B cell (primary cell): Measurements from ENCODE around the gene SEC61A1. TPM values are rescaled to one million over a fixed set of nuclear protein-coding genes. Genes with fewer than 3 reads are reported as not detected.

Experiments
- ATAC-seq: fragments of 200-7000 bp; cut with Tn5 transposase; one replicate; pipeline ENCODE4 v1.10.0; 2021; ENCODE audit warnings: low read depth, mild to moderate bottlenecking, moderate number of reproducible peaks, moderate library complexity
- CTCF ChIA-PET: fragments of 350-600 bp; sonication (Branson Sonifier 250); formaldehyde crosslinking; loops from one replicate; lab custom pipeline; 2021; ENCODE audit warnings: antibody characterized with exemption, inconsistent platforms; lab: Charles Lee
- POLR2A ChIA-PET: fragments of 350-600 bp; sonication (Branson Sonifier 250); formaldehyde crosslinking; loops from one replicate; lab custom pipeline; 2021; ENCODE audit warnings: antibody characterized with exemption; lab: Charles Lee
- DNase-seq: peaks from one replicate; pipeline ENCODE4 v3.0.0; 2013
- H2AFZ ChIP-seq: 2 replicates; pipeline ENCODE4 v1.6.1; 2012; ENCODE audit warnings: mild to moderate bottlenecking, low read depth, low read length; ENCODE audit not compliant: insufficient read depth, poor library complexity, severe bottlenecking
- H3K27ac ChIP-seq, 2 donors: 1 replicate in 1 of 2; 2 replicates in 1 of 2; pipeline ENCODE4 v1.5.1; 2012 to 2013; ENCODE audit warnings: low read length in 2 of 2, mild to moderate bottlenecking in 2 of 2, moderate library complexity in 1 of 2
- H3K27me3 ChIP-seq, 4 experiments: fragments of 200-600 bp in 1 of 4; sonication (generic) in 1 of 4; replicated peaks in 1 of 4; 1 replicate in 2 of 4; 2 replicates in 2 of 4; pipeline versions ENCODE4 v1.6.1 to v1.7.0; 2013 to 2016; ENCODE audit warnings: low read length in 3 of 4, mild to moderate bottlenecking in 2 of 4, mixed read lengths in 1 of 4, moderate library complexity in 1 of 4; ENCODE audit not compliant: insufficient read depth in 4 of 4, control insufficient read depth in 3 of 4; ENCODE audit errors: control extremely low read depth in 1 of 4
- H3K36me3 ChIP-seq, 2 experiments: replicated peaks in 1 of 2; 1 replicate in 1 of 2; 2 replicates in 1 of 2; pipeline versions ENCODE4 v1.6.1 to v1.7.1; 2013; ENCODE audit warnings: low read length in 1 of 2; ENCODE audit not compliant: insufficient read depth in 2 of 2, control insufficient read depth in 1 of 2; ENCODE audit errors: control extremely low read depth in 1 of 2, extremely low read depth in 1 of 2
- H3K4me1 ChIP-seq, 2 donors: fragments of 200-600 bp in 1 of 2; sonication (generic) in 1 of 2; 1 replicate in 1 of 2; 2 replicates in 1 of 2; pipeline versions ENCODE4 v1.5.1 to v1.6.1; 2013 to 2017; ENCODE audit warnings: low read length in 2 of 2; ENCODE audit not compliant: control insufficient read depth in 2 of 2, insufficient read depth in 2 of 2
- H3K4me2 ChIP-seq: replicated peaks from 2 replicates; pipeline ENCODE3; 2012; ENCODE audit warnings: mild to moderate bottlenecking, low read depth, low read length; ENCODE audit not compliant: poor library complexity, severe bottlenecking
- H3K4me3 ChIP-seq, 5 experiments: fragments of 200-600 bp in 1 of 5; sonication (generic) in 1 of 5; 1 replicate in 3 of 5; 2 replicates in 2 of 5; pipeline versions ENCODE4 v1.5.1 to v1.7.0; 2011 to 2016; ENCODE audit warnings: low read length in 4 of 5, mild to moderate bottlenecking in 4 of 5, low read depth in 2 of 5, control low read depth in 1 of 5, moderate library complexity in 1 of 5; ENCODE audit not compliant: insufficient read depth in 1 of 5; ENCODE audit errors: control extremely low read depth in 1 of 5, extremely low read depth in 1 of 5
- H3K79me2 ChIP-seq: fragments of 200-600 bp; sonication (generic); one replicate; pipeline ENCODE4 v1.6.0; 2016; ENCODE audit warnings: low read length; ENCODE audit not compliant: control insufficient read depth, insufficient read depth
- H3K9ac ChIP-seq: fragments of 200-600 bp; sonication (generic); 2 replicates; pipeline ENCODE4 v1.6.1; 2017; ENCODE audit warnings: mild to moderate bottlenecking, low read length, moderate library complexity
- H3K9me3 ChIP-seq, 3 donors: one replicate each; pipeline versions ENCODE4 v1.6.1 to v1.7.1; 2013; ENCODE audit warnings: low read length in 2 of 3; ENCODE audit not compliant: control insufficient read depth in 2 of 3, insufficient read depth in 1 of 3; ENCODE audit errors: control extremely low read depth in 1 of 3
- H4K20me1 ChIP-seq: 2 replicates; pipeline ENCODE4 v1.6.0; 2012; ENCODE audit warnings: mild to moderate bottlenecking, low read length; ENCODE audit not compliant: insufficient read depth, control insufficient read depth, poor library complexity, severe bottlenecking
- H3K27ac Mint-ChIP-seq: one replicate; pipeline ENCODE4 v1.8.0; 2021; ENCODE audit warnings: mixed read lengths
- H3K27me3 Mint-ChIP-seq: one replicate; pipeline ENCODE4 v1.8.0; 2021; ENCODE audit warnings: mixed read lengths
- H3K4me1 Mint-ChIP-seq: one replicate; pipeline ENCODE4 v1.8.0; 2021; ENCODE audit warnings: mixed read lengths
- H3K4me3 Mint-ChIP-seq: one replicate; pipeline ENCODE4 v1.8.0; 2021; ENCODE audit warnings: mixed read lengths
- H3K9me3 Mint-ChIP-seq: one replicate; pipeline ENCODE4 v1.8.0; 2022; ENCODE audit warnings: mixed read lengths; ENCODE audit not compliant: insufficient read depth
- EZH2 ChIP-seq: IDR thresholded peaks from 2 replicates; pipeline ENCODE4 v1.6.1; 2012; ENCODE audit warnings: borderline replicate concordance, low read depth, mild to moderate bottlenecking, moderate library complexity, low read length; ENCODE audit not compliant: insufficient read depth, poor library complexity, severe bottlenecking
- WGBS: methylation state at CpG from one replicate; pipeline ENCODE4 v1.1.5; 2013; ENCODE audit warnings: missing lambda C conversion rate; ENCODE audit not compliant: insufficient coverage; 5-methylcytosine and 5-hydroxymethylcytosine counted together
- intact Hi-C: fragments of 100-400 bp; cut with micrococcal nuclease; formaldehyde crosslinking; loops from one replicate; pipeline ENCODE4 v1.10.0; 2022
- polyA plus RNA-seq: library from polyadenylated mRNA; depleted of rRNA; stranded (reverse); fragments of >200 nt; gene quantifications from 2 replicates; pipeline ENCODE4 v1.2.3, GENCODE V29; 2012
- total RNA-seq, 2 donors: library from RNA; stranded (reverse); fragments of 120-200 nt in 1 of 2; gene quantifications; 1 replicate in 1 of 2; 2 replicates in 1 of 2; pipeline versions ENCODE4 v1.2.3 to v1.2.4, GENCODE V29; 2013 to 2022
- TF ChIP-seq, protein P1 (sequence below): fragments of 200-600 bp; IDR thresholded peaks from one replicate; pipeline ENCODE4 v1.8.0; 2022; ENCODE audit warnings: antibody characterized with exemption, mild to moderate bottlenecking

Gene SEC61A1
- total and polyA plus RNA-seq, 2 donors (not counting 1 experiment from before 2014, with no cell fraction given): 48.4 to 79.4 TPM

DNA sequence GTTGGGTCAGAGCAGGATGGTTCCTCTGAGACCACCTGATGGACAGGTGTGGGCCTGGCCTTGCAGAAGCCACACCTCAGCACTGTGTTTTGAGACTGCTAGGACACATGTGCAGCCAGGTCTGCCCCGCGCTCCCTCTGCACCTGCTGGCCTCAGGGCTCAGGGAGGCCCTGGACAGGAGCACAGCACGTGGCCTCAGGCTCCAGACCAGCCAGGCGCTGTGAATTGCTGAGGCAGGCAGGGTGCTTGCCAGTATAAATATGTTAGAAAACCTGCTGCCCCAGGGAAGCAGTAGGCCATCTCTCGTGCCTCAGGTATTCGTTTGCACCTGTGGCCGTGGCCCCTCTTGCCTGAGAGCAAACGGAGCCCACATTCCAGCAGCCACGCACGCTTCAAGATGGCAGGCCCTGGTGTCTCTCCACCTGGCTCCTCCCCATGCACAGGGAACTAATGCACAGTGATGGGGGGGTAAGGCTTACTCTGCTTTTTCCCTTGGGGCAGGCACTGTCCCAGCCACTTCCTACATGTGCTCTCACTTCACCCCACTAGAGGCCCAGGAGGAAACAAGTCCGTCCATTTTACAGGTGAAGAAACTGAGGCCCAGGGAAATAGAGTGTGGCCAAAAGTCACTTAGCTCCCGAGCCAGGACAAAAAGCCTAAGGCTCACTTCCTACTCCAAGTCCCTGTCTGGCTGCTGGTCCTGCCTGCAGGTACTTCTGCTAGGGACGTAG lies 20.4 kb downstream of the SEC61A1 start:
- Histone ChIP-seq H3K9ac (no peak overlapping the region), H3K27ac (no peak overlapping the region), H4K20me1 (peaks cover 17% of the 10 kb centered on the region), H3K79me2 (no peaks in the 10 kb centered on the region), H3K4me3 (no peak overlapping the region), H3K9me3 (peaks cover 0 to 3% (median 0%) of the 10 kb centered on the region in 3 donors), H3K4me2 (no peak overlapping the region), H2AFZ (no peak overlapping the region), H3K27me3 (peaks cover 0 to 8% (median 1%) of the 10 kb centered on the region in 4 experiments), H3K36me3 (peaks cover 0 to 46% of the 10 kb centered on the region in 2 experiments), H3K4me1 (peaks cover 17 to 23% of the 10 kb centered on the region in 2 donors)
- H3K27ac Mint-ChIP-seq: no peak overlapping the region
- DNase-seq: no peak
- CTCF ChIA-PET: interaction anchor here (1.6 to 1.8 kb wide), 2 partner anchors 17 to 536 kb away, joined by 6 read pairs; no protein-coding TSS in a partner anchor
- no peak for ATAC-seq
- intact Hi-C loops: no loop called here
- no peak for TF ChIP-seq EZH2
- TF ChIP-seq, protein P1, sequence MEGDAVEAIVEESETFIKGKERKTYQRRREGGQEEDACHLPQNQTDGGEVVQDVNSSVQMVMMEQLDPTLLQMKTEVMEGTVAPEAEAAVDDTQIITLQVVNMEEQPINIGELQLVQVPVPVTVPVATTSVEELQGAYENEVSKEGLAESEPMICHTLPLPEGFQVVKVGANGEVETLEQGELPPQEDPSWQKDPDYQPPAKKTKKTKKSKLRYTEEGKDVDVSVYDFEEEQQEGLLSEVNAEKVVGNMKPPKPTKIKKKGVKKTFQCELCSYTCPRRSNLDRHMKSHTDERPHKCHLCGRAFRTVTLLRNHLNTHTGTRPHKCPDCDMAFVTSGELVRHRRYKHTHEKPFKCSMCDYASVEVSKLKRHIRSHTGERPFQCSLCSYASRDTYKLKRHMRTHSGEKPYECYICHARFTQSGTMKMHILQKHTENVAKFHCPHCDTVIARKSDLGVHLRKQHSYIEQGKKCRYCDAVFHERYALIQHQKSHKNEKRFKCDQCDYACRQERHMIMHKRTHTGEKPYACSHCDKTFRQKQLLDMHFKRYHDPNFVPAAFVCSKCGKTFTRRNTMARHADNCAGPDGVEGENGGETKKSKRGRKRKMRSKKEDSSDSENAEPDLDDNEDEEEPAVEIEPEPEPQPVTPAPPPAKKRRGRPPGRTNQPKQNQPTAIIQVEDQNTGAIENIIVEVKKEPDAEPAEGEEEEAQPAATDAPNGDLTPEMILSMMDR: no peak
- H3K4me1 Mint-ChIP-seq: peaks cover 15% of the 10 kb centered on the region
- H3K27me3 Mint-ChIP-seq: no peaks in the 10 kb centered on the region
- H3K4me3 Mint-ChIP-seq: no peak overlapping the region
- H3K9me3 Mint-ChIP-seq: no peaks in the 10 kb centered on the region
- 92% methylated on average over 13 of the region's 13 CpGs for WGBS
- POLR2A ChIA-PET: no interaction called here

DNA sequence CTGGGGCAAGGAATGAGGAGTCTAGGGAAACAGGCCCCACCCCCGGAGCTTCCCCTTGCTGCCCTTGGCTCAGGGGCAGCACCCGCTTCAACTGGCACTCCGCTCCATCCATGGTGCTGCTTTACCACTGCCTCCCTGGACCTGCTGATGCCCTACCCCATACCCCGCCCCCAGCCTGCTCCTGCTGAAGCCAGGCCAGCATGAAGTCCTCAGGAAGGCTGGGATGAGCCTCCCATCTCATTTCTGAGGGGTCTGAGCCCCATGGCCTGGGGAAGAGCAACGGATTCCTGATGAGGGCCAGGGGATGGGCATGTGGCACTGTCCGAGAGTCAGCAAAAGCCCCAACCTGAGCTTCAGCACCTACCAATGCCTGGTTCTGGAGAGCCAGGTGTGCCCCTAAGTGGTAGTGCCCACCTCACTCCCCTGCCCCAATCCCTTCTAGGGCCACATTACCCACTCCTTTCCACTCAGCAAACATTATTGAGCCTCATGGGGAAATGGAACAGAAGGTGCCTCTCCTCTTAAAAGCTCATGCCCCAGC lies 21.0 kb downstream of the SEC61A1 start:
- no peak overlapping the region for H2AFZ ChIP-seq
- no peak overlapping the region for H3K4me3 Mint-ChIP-seq
- H3K4me1 ChIP-seq: peaks cover 17 to 26% of the 10 kb centered on the region in 2 donors
- H3K4me1 Mint-ChIP-seq: peaks cover 17% of the 10 kb centered on the region
- no peaks in the 10 kb centered on the region for H3K27me3 Mint-ChIP-seq
- peaks cover 0 to 3% (median 0%) of the 10 kb centered on the region in 3 donors for H3K9me3 ChIP-seq
- no peak overlapping the region for H3K27ac Mint-ChIP-seq
- H3K27me3 ChIP-seq: peaks cover 0 to 8% (median 1%) of the 10 kb centered on the region in 4 experiments
- no peak for TF ChIP-seq EZH2
- TF ChIP-seq, protein P1: no peak
- peaks cover 13% of the 10 kb centered on the region for H4K20me1 ChIP-seq
- H3K79me2 ChIP-seq: no peaks in the 10 kb centered on the region
- DNase-seq (no peak), ATAC-seq (no peak)
- no peak overlapping the region for H3K4me2 ChIP-seq
- WGBS: 96% methylated on average over 6 of the region's 6 CpGs
- no peak overlapping the region for H3K27ac ChIP-seq
- no peak overlapping the region for H3K9ac ChIP-seq
- intact Hi-C loops: no loop called here
- peaks cover 0 to 40% of the 10 kb centered on the region in 2 experiments for H3K36me3 ChIP-seq
- CTCF ChIA-PET: interaction anchor here (0.7 to 1.8 kb wide), 4 partner anchors 9 to 535 kb away, joined by 3 to 10 read pairs (median 6); no protein-coding TSS in a partner anchor
- H3K9me3 Mint-ChIP-seq: no peaks in the 10 kb centered on the region
- H3K4me3 ChIP-seq: no peak overlapping the region
- POLR2A ChIA-PET: interaction anchor here (0.7 kb wide), 1 partner anchor 1160 kb away, joined by 3 read pairs; no protein-coding TSS in a partner anchor
